GM12892 (cell line): ENCODE data around the gene ZEB2.

ENCODE experiments used
- POLR2A ChIP-seq: IDR thresholded peaks from 2 replicates; pipeline ENCODE4 v1.6.1; 2011; ENCODE audit warnings: low read depth, low read length, control low read depth
- POLR2AphosphoS5 ChIP-seq: IDR thresholded peaks from 2 replicates; pipeline ENCODE4 v1.6.1; 2011; ENCODE audit warnings: low read depth, low read length, control low read depth
- TAF1 ChIP-seq: IDR thresholded peaks from 2 replicates; pipeline ENCODE4 v1.6.1; 2011; ENCODE audit warnings: low read depth, mild to moderate bottlenecking, control low read depth, low read length, borderline replicate concordance

DNA sequence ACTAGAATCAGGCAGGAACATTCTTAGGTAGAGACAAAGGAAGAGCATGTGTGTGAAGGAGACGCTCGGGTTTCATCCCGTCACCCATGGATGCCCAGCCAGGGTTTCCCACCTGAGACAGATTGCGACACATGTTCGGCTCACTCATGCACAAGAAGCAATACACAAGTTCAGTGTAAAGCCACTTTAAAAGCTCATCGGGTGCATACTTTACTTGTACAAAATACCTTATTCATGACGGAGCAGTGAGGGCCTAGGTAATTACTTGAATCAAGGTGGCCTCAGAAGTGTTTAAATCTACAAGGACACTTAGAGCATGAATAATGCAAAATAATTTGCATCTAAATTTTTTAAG, 42.0 kb downstream of the ZEB2 start:
- TF ChIP-seq POLR2A, result no peak
- no peak for TF ChIP-seq TAF1
- TF ChIP-seq POLR2AphosphoS5, result no peak
